Measurements from ENCODE around the gene TPPP3. TPM values are rescaled to one million over a fixed set of nuclear protein-coding genes. Genes with fewer than 3 reads are reported as not detected.

The TPPP3 gene
- total RNA-seq, 1 donor from 2014 or later = 0.10 TPM

GRCh38 chr16:67345401-67345800 lies 47.9 kb downstream of the TPPP3 start:
- DNase-seq (ENCODE audit: low read depth) = no peak

- DNase-seq (ENCODE audit: low read depth) = no peak
Measured at GRCh38 chr16:67342616-67343015, 50.7 kb downstream of the TPPP3 start.

GRCh38 chr16:67341250-67341649 lies 52.0 kb downstream of the TPPP3 start:
- no peak for DNase-seq (ENCODE audit: low read depth)

Other genes with a start within 250 kb of the TPPP3 start
- 11.6 and 27.4 TPM in 2 replicates for gene B3GNT9, start 242.5 kb downstream of the TPPP3 start, total RNA-seq
- 26.2 and 45.8 TPM in 2 replicates for gene TRADD, start 233.6 kb downstream of the TPPP3 start, total RNA-seq
- gene FBXL8, start 233.5 kb downstream of the TPPP3 start, total RNA-seq = 13.5 TPM in 2 replicates
- gene HSF4, start 228.8 kb downstream of the TPPP3 start, total RNA-seq = 5.7 and 12.5 TPM in 2 replicates
- 26.2 and 27.1 TPM in 2 replicates for gene NOL3, start 223.0 kb downstream of the TPPP3 start, total RNA-seq
- gene MATCAP1, start 209.5 kb downstream of the TPPP3 start, total RNA-seq = 3.3 and 10.7 TPM in 2 replicates
- gene EXOC3L1, start 203.4 kb downstream of the TPPP3 start, total RNA-seq = 0.35 and 0.52 TPM in 2 replicates
- 39.2 and 56.0 TPM in 2 replicates for gene E2F4, start 201.3 kb downstream of the TPPP3 start, total RNA-seq
- gene ELMO3, start 194.4 kb downstream of the TPPP3 start, total RNA-seq = 3.1 and 20.1 TPM in 2 replicates
- gene TMEM208, start 166.4 kb downstream of the TPPP3 start, total RNA-seq = 22.0 and 50.2 TPM in 2 replicates
- gene FHOD1, start 146.0 kb downstream of the TPPP3 start, total RNA-seq = 5.4 and 20.5 TPM in 2 replicates
- 0.60 and 0.69 TPM in 2 replicates for gene SLC9A5, start 144.5 kb downstream of the TPPP3 start, total RNA-seq
- gene PLEKHG4, start 114.0 kb downstream of the TPPP3 start, total RNA-seq = 13.9 and 18.5 TPM in 2 replicates
- gene KCTD19, start 66.8 kb downstream of the TPPP3 start, total RNA-seq = 0.25 TPM in 1 of 2 replicates, not detected in the other
- gene LRRC36, start 66.7 kb downstream of the TPPP3 start, total RNA-seq = 1.6 TPM in 1 of 2 replicates, not detected in the other
- 4.2 and 10.3 TPM in 2 replicates for gene ZDHHC1, start 23.0 kb upstream of the TPPP3 start, total RNA-seq
- 1.7 TPM in 1 of 2 replicates, not detected in the other for gene HSD11B2, start 37.6 kb upstream of the TPPP3 start, total RNA-seq
- gene ATP6V0D1, start 87.7 kb upstream of the TPPP3 start, total RNA-seq = 127 and 183 TPM in 2 replicates
- gene AGRP, start 90.0 kb upstream of the TPPP3 start, total RNA-seq = not detected in 2 replicates
- gene RIPOR1, start 135.3 kb upstream of the TPPP3 start, total RNA-seq = 61.6 and 195 TPM in 2 replicates
- 14.8 and 35.6 TPM in 2 replicates for gene CTCF, start 169.0 kb upstream of the TPPP3 start, total RNA-seq

All from renal cortical epithelial cell (primary cell).